Measurements from ENCODE around the gene AMPD2.

DNA sequence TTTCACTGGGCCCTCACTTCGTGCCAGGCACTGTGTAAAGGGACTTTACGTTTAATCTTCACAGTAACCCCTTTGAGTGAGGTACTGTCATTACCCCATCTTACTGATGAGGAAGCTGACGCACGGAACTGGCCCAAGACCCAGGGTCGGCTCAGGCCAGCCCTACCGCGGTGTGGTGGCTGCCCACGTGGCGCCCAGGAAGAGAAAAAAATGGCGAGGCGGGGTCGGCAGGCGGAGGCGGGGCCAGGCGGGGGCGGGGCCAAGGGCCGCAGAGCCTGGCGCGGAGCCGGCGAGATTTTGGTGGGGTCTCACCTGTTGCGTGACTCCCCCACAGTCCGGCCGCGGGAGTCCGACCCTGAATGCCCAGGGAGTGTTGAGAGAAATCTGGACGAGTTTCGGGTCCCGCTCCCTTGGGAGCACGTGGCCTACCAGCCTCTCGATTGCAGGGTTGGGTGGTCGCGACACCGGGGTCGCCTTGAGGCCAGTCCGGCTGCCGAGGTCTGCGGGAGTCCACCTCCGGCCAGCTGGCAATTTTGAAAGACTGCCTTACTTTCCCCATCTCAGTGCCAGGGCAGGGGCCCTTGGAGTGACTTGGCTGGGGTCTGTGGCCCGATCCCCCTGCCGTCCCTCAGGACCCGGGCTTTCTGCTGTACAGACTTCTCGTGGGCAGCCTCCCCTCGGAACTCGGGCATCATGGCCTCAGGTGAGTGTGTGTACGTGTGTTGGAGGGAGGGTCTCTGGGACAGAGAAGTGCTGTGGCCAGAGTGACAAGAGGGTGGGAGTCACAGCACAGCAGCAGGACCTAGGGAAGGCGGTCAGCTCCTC, at the start of gene AMPD2, which contains the start of gene GNAT2:
- TF ChIP-seq, protein P1, sequence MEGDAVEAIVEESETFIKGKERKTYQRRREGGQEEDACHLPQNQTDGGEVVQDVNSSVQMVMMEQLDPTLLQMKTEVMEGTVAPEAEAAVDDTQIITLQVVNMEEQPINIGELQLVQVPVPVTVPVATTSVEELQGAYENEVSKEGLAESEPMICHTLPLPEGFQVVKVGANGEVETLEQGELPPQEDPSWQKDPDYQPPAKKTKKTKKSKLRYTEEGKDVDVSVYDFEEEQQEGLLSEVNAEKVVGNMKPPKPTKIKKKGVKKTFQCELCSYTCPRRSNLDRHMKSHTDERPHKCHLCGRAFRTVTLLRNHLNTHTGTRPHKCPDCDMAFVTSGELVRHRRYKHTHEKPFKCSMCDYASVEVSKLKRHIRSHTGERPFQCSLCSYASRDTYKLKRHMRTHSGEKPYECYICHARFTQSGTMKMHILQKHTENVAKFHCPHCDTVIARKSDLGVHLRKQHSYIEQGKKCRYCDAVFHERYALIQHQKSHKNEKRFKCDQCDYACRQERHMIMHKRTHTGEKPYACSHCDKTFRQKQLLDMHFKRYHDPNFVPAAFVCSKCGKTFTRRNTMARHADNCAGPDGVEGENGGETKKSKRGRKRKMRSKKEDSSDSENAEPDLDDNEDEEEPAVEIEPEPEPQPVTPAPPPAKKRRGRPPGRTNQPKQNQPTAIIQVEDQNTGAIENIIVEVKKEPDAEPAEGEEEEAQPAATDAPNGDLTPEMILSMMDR (IDR thresholded peaks at IDR 0.05), result no peak
- TF ChIP-seq POLR2A (IDR thresholded peaks at IDR 0.05), result no peak
